Vagina (tissue), 2 donors: ENCODE measurements around the gene ABO.

ENCODE experiments used
- CTCF ChIP-seq, 3 experiments: fragments of 450-650 bp in 2 of 3; fragments of 200-600 bp in 1 of 3; sonication (generic) in 1 of 3; IDR thresholded peaks; one replicate each; pipeline ENCODE4 v1.5.1; 2017 to 2019; ENCODE audit warnings: antibody characterized with exemption in 3 of 3, mild to moderate bottlenecking in 2 of 3, moderate library complexity in 2 of 3
- POLR2A ChIP-seq, 2 donors: fragments of 450-650 bp; IDR thresholded peaks; one replicate each; pipeline ENCODE4 v1.6.1; 2017; ENCODE audit warnings: antibody characterized with exemption in 2 of 2, mild to moderate bottlenecking in 2 of 2, moderate library complexity in 2 of 2

- TF ChIP-seq CTCF (IDR thresholded peaks at IDR 0.05) (no peak), POLR2A (IDR thresholded peaks at IDR 0.05) (no peak)
Observed at GRCh38 chr9:133249337-133249736, 25.7 kb downstream of the ABO start.
